GM19025 (cell line): ENCODE results near the gene GNAQ.

Experiments used
- ATAC-seq: cut with Tn5 transposase; IDR thresholded peaks from one replicate; pipeline ENCODE4 v1.9.1; 2021; ENCODE audit warnings: mild to moderate bottlenecking, low read depth, moderate library complexity; ENCODE audit not compliant: unreplicated experiment

GNAQ gene

GRCh38 chr9:77978086-77978781, 53.4 kb downstream of the GNAQ start:
- no peak for ATAC-seq

GRCh38 chr9:77977210-77977611, 54.4 kb downstream of the GNAQ start:
- ATAC-seq = no peak

- ATAC-seq = no peak
Measured at GRCh38 chr9:77975806-77976205, 55.8 kb downstream of the GNAQ start.

GRCh38 chr9:77975036-77975435, 56.6 kb downstream of the GNAQ start:
- ATAC-seq = no peak

- no peak for ATAC-seq
Measured at GRCh38 chr9:77974434-77974833, 57.2 kb downstream of the GNAQ start.

- no peak for ATAC-seq
Measured at GRCh38 chr9:77969083-77969482, 62.5 kb downstream of the GNAQ start.

- no peak for ATAC-seq
Measured at GRCh38 chr9:77968506-77968905, 63.1 kb downstream of the GNAQ start.

- ATAC-seq = no peak
Measured at GRCh38 chr9:77966718-77967117, 64.9 kb downstream of the GNAQ start.

- no peak for ATAC-seq
Measured at GRCh38 chr9:77965445-77966123, 66.0 kb downstream of the GNAQ start.

- ATAC-seq = no peak
Measured at GRCh38 chr9:77964258-77964657, 67.4 kb downstream of the GNAQ start.

GRCh38 chr9:77961541-77961940, 70.1 kb downstream of the GNAQ start:
- no peak for ATAC-seq

GRCh38 chr9:77960356-77961153, 71.1 kb downstream of the GNAQ start:
- no peak for ATAC-seq

- no peak for ATAC-seq
Measured at GRCh38 chr9:77959803-77960202, 71.8 kb downstream of the GNAQ start.

- no peak for ATAC-seq
Measured at GRCh38 chr9:77957652-77958051, 74.0 kb downstream of the GNAQ start.

GRCh38 chr9:77956555-77956954, 75.1 kb downstream of the GNAQ start:
- ATAC-seq = no peak

- ATAC-seq = no peak
Measured at GRCh38 chr9:77954666-77955015, 77.0 kb downstream of the GNAQ start.

- no peak for ATAC-seq
Measured at GRCh38 chr9:77954013-77954665, 77.5 kb downstream of the GNAQ start.

GRCh38 chr9:77953590-77953989, 78.0 kb downstream of the GNAQ start:
- no peak for ATAC-seq

GRCh38 chr9:77952635-77953328, 78.8 kb downstream of the GNAQ start:
- no peak for ATAC-seq

- ATAC-seq = no peak
Measured at GRCh38 chr9:77951369-77951768, 80.2 kb downstream of the GNAQ start.
